DMS53 treated with DMSO at 0.1 percent for 48 hours (cell line): ENCODE data around the gene UGT1A3.

Source experiments
- DNase-seq: peaks from one replicate; lab custom pipeline; 2025; ENCODE audit not compliant: unreplicated experiment; lab: John Stamatoyannopoulos, UW

UGT1A3 gene

DNA sequence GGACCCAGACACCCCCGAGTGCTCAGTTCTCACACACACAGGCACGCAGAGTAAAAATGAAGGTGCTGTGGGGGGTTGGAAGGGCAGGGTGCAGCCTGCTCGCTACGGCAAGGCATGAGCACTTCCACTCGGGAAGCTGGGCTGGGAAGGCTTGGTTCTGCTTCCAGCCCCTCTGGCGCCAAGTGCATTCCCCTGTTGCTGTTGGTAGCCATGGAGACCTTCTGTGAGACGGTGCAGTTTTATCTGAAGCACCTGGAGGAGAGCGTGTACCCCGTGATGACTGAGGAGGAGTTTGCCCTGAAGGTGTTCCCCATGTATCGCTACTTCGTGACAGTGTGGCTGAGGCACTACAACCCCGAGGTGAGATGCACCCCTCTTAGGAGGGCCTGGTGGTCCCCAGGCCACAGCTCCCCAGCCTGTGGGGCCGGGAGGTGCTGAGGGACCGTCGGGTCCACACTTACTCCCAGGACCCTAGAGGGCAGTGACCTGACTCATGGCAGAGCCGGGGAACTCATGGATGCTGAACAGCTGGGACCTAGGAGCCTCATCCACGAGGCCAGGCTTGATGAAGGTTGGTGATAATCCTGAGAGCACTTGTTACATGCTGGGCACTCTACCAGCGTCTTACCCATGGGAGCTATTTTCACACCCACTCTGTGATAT is 64.8 kb downstream of the UGT1A3 start:
- no peak for DNase-seq

DNA sequence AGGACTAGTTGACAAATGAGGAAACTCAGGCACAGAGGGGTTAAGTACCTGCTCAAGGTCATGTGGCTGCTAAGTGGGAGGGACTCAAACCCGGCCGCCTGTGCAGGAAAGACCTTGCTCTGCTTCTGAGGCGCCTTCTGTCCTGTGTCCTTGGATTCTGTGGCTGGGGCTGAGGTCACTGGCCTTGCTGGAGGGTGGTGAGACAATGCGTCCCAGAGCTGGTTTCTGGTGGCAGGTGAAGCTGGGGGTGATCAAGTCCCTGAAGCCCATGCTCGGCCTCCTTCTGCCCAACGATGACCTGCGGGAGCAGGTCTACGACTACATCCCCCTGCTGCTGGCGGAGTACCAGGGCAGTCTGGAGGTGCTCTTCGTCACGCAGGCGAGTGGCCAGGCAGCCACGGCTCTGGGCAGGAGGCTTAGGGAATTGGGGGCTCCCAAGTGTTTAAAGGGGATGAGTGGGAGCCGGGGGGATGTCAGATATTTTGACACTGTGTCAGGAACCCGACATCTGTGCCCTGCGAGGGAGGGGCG is 65.4 kb downstream of the UGT1A3 start:
- no peak for DNase-seq

DNA sequence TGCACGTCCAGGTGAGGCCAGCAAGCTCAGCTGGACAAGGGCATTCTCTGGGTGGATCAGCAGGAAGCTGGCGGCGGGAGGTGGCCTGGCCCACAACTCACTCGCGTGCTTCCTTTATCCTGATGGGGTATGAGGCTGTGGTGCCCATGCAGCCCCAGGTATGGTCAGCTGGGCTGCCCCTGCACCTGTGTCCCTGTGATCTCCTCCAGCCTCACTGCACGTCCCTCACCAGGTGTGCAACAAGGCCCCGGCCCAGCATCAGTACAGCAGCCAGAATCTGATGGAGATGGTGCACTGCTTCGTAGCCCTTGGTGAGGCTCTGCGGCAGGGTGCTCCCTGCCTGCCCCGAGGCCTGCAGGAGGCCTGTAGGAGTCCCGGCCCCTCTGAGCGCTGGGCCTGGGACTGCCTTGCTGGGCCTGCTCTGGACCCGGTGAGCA is 66.9 kb downstream of the UGT1A3 start:
- DNase-seq: no peak

DNA sequence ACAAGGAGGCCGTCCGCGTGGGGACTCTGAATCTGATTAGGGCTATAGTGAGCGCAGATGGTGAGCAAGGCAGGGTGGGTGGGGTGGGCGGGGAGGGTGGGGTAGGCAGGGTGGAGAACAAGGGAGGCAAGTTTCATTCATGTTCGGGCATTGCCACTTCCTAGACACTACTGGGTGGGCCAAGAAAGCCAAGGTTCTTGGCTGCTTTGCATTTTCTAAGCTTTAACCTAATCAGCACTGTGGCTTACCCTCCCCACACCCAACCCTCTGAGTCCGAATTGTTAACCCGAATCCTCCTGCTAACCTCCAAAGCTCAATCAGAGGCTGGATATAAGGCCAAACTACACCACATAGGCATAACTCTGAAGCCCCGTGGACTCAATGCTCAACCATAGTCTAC is 67.4 kb downstream of the UGT1A3 start:
- DNase-seq: no peak

GRCh38 chr2:233798335-233799086 is 69.7 kb downstream of the UGT1A3 start:
- DNase-seq: no peak

- no peak for DNase-seq
Measured at GRCh38 chr2:233799087-233799665, 70.3 kb downstream of the UGT1A3 start.

DNA sequence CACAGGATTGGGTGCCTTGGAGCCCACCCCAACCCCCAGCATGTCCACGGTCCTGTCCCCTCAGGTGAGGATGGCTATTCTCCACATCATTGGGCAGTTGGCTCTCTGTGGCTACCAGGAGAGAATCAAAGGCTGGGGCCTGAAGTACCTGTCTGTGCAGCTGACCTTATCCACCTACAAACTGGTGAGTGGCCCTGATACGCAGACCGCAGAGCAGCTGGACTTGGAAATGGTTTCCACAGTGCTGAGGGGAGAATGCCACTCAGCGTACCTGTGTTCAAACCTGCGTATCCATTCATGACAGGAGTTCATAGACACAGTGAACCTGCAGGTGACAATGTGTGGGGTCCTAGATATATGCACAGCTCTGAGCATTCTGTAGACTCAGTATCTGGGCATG is 70.9 kb downstream of the UGT1A3 start:
- DNase-seq: no peak

DNA sequence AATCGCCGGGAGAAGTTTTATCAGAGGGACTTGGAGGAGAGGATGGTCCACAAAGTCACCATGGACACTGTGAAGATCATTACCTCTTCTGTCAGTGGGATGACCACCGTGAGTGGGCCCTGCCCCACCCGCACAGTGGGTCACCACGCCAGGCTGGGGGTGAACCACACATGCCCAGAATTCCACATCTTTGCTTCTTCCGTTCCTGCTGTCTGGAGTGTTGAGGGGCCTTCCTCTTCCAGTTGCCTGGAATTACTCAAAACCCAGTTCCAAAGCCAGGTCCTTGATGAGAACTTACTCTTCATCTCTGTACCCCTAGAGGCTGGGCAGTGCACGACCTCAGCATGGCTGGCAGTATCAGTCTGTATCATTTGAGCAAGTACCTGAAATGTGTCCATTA is 71.4 kb downstream of the UGT1A3 start:
- DNase-seq: no peak

- DNase-seq: no peak
Measured at GRCh38 chr2:233801357-233802131, 72.7 kb downstream of the UGT1A3 start.

DNA sequence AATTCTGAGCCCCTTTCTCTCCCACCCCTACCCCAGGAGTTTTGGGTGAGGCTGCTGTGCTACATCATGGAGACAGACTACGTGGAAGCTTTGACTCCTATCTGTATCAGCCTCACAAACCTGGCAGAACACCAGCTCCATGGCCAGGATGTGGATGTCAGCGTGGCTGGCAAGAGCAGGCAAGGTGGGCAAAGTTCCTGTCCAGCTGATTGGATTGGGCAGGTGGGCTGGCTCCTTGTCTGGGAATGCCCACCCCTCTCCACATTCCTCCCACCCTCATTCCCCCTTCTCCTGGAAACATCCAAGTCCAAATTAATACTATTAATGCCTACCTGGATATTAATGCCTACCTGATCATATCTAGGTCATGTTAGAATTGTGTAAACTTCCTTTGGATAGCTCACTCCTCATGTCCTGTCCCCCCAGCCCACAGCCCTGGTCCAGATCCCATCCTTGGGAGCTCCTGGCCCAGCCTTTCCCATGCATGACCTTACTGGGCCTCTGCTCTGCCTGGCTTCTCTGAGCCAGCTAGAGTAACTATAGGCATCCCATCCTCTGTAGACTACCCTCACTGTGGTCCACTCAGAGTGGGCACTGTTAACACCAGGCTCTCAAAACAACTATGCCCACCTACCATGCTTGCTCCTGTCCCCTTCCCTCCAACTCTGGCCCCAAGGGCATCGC is 73.4 kb downstream of the UGT1A3 start:
- DNase-seq: no peak

- no peak for DNase-seq
Measured at GRCh38 chr2:233803292-233803911, 74.6 kb downstream of the UGT1A3 start.

GRCh38 chr2:233803994-233804393 is 75.2 kb downstream of the UGT1A3 start:
- DNase-seq: no peak

- DNase-seq: no peak
Measured at GRCh38 chr2:233807215-233807865, 78.5 kb downstream of the UGT1A3 start.

DNA sequence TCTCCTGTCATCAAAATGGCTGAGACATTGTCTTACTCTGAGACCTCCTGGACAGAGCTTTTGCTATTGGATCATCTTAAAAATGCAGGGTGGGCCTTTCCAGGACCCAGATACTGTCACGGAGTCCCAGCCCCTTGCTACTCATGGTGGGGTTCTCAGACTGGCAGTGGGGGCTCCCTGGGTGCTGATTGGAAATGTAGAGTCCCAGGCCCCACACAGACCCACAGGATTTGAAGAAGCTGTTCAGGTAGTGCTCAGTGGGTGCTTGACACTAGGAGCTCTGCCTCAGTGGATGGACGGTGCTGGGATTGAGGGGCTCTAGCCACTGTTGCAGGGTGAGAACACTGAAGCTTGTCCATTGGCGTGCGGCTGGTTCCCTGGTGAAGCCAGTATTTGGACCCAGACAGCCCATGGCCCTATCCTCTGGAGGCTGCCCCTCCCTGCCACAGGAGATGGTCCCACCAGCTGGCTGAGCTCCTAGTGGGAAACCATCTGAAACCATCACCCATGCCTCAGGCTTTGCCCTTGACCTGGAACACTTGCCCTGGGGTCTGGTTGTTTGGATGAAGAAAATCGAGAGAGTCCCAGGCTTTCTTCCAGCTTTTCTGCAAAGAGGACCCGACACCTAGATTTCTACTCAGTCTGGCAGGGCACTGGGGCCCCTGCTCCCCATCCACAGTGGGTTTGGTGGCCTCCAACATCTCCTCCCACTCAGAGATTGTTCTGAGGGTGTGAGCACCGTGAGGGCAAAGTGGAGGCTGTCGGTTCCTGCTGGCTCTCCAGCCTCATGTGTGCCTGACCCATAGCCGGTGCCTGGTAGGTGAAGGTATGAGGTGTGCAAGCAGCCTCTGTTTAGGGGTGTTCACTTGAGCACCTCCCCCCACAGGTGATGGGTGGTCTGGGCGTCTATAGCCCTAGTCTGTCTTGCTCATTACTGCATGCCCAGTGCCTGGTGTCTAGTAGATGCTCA is 79.4 kb downstream of the UGT1A3 start:
- DNase-seq: no peak

DNA sequence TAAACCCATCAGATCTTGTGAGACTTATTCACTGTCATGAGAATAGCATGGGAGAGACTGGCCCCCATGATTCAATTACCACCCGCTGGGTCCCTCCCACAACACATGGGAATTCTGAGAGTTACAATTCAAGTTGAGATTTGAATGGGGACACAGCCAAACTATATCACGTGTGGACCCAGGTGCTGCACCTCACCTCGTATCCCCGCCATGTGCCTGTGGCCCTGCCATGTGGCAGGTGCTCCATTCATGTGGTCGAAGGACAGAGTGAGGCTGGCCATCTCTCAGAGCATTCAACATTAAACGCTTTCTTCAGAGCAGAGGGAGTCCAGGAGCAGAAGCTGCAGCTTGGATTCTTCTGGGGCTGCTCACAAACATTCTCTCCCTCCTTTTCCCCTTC is 81.5 kb downstream of the UGT1A3 start:
- DNase-seq: no peak

DNA sequence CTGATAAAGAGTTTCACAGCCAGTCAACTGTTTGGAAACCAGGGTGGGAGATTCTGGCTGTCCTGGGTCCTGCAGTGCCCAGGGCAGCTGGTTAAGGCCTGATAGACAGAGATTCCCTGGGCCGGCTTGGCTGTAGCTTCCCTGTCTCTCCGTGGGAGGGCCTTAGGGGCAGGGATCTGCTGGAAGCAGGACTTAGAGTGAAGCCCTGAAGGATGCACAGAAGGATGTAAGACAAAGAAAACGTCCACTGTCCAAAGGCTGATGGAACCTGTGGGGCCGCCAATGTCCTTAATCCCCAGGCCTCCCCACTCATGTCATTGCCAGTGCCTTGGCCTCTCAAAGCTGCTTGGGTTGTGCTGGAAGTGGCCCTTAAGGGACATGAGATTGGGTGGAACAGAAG is 82.2 kb downstream of the UGT1A3 start:
- DNase-seq: no peak

GRCh38 chr2:233811732-233812131 is 82.9 kb downstream of the UGT1A3 start:
- no peak for DNase-seq

DNA sequence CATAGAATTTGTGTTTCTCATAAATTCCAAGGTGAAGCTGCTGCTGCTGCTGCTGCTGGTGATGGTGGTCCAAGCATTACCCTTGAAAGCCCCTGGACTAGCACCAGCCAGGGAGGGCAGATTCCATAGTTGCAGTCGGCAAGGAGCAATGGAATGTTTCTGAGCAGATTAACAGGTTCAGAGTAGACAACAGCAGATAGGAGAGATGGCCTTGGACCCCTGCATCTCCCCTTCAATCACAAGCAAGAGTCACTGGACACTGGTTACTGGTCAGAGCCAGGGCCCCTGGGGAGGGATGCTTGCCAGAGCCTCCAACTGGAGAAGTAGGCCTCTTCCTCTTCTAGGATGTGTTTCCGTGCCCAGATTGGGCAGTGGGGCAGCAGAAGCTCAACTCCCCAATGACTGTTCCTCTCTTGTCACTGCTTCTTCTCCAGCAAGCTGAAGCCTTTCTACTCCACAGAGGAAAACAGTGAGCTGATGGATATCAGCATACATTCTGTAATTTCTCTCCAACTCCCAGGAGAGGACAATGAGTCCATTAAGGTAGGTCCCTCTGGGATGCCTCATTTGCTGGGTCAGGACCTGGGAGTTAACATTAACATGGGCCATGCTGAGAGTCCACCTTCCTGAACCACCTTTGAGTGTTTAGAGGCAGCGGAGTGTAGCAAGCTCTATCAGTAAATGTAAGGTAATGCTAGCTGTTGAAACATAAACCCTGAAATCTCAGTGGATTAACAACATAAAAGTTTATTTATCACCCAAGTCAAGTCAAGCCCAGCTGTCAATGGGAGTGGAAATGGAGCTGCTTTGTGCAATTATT is 84.6 kb downstream of the UGT1A3 start:
- no peak for DNase-seq
